ENCODE measurements around the gene SPRR3.

Gene SPRR3

GRCh38 chr1:152982076-152982475, 19.5 kb upstream of the SPRR3 start:
- Histone ChIP-seq H3K27me3 (replicated peaks; ENCODE audit: control insufficient read depth, insufficient read depth, low read length) (peaks cover 2% of the 10 kb centered on the region; the same call in 1 of the 2 replicates), H3K4me3 (replicated peaks; ENCODE audit: low read depth, low read length) (no peak overlapping the region), H3K36me3 (ENCODE audit: control insufficient read depth, insufficient read depth, low read length) (no peaks in the 10 kb centered on the region)
- no peak for TF ChIP-seq CTCF (IDR thresholded peaks at IDR 0.05; ENCODE audit: insufficient read depth, low read length, poor library complexity, severe bottlenecking)
- no peak for DNase-seq (ENCODE audit: extremely low read depth, insufficient read length)

- no peak for DNase-seq (ENCODE audit: extremely low read depth, insufficient read length)
- H3K4me3 ChIP-seq (replicated peaks; ENCODE audit: low read depth, low read length): no peak overlapping the region
- no peak for TF ChIP-seq CTCF (IDR thresholded peaks at IDR 0.05; ENCODE audit: insufficient read depth, low read length, poor library complexity, severe bottlenecking)
- no peaks in the 10 kb centered on the region for H3K36me3 ChIP-seq (ENCODE audit: control insufficient read depth, insufficient read depth, low read length)
- peaks cover 2% of the 10 kb centered on the region; the same call in 1 of the 2 replicates for H3K27me3 ChIP-seq (replicated peaks; ENCODE audit: control insufficient read depth, insufficient read depth, low read length)
Measured at GRCh38 chr1:152983234-152983633, 18.3 kb upstream of the SPRR3 start.

GRCh38 chr1:152983743-152984142, 17.8 kb upstream of the SPRR3 start, which contains the start of gene SPRR1A:
SPRR1A (plus strand) TSS chr1:152984081; CDS start chr1:152985231, 1,150 bp downstream.
- DNase-seq (ENCODE audit: extremely low read depth, insufficient read length): no peak
- Histone ChIP-seq H3K4me3 (replicated peaks; ENCODE audit: low read depth, low read length) (no peak within 1 kb of the TSS), H3K36me3 (ENCODE audit: control insufficient read depth, insufficient read depth, low read length) (no peaks in the 10 kb centered on the region), H3K27me3 (replicated peaks; ENCODE audit: control insufficient read depth, insufficient read depth, low read length) (peaks cover 2% of the 10 kb centered on the region; the same call in 1 of the 2 replicates)
- no peak for TF ChIP-seq CTCF (IDR thresholded peaks at IDR 0.05; ENCODE audit: insufficient read depth, low read length, poor library complexity, severe bottlenecking)

GRCh38 chr1:152986578-152986977, 15.0 kb upstream of the SPRR3 start:
- Histone ChIP-seq H3K4me3 (replicated peaks; ENCODE audit: low read depth, low read length) (no peak overlapping the region), H3K27me3 (replicated peaks; ENCODE audit: control insufficient read depth, insufficient read depth, low read length) (no peaks in the 10 kb centered on the region; the same call in none of the 2 replicates), H3K36me3 (ENCODE audit: control insufficient read depth, insufficient read depth, low read length) (no peaks in the 10 kb centered on the region)
- no peak for DNase-seq (ENCODE audit: extremely low read depth, insufficient read length)
- no peak for TF ChIP-seq CTCF (IDR thresholded peaks at IDR 0.05; ENCODE audit: insufficient read depth, low read length, poor library complexity, severe bottlenecking)

- H3K4me3 ChIP-seq (replicated peaks; ENCODE audit: low read depth, low read length): no peak overlapping the region
- no peak for DNase-seq (ENCODE audit: extremely low read depth, insufficient read length)
- no peak for TF ChIP-seq CTCF (IDR thresholded peaks at IDR 0.05; ENCODE audit: insufficient read depth, low read length, poor library complexity, severe bottlenecking)
- H3K27me3 ChIP-seq (replicated peaks; ENCODE audit: control insufficient read depth, insufficient read depth, low read length): no peaks in the 10 kb centered on the region; the same call in 1 of the 2 replicates
- no peaks in the 10 kb centered on the region for H3K36me3 ChIP-seq (ENCODE audit: control insufficient read depth, insufficient read depth, low read length)
Measured at GRCh38 chr1:152993186-152993585, 8.4 kb upstream of the SPRR3 start.

- peaks cover 2% of the 10 kb centered on the region; the same call in 1 of the 2 replicates for H3K27me3 ChIP-seq (replicated peaks; ENCODE audit: control insufficient read depth, insufficient read depth, low read length)
- no peaks in the 10 kb centered on the region for H3K36me3 ChIP-seq (ENCODE audit: control insufficient read depth, insufficient read depth, low read length)
- no peak overlapping the region for H3K4me3 ChIP-seq (replicated peaks; ENCODE audit: low read depth, low read length)
- TF ChIP-seq CTCF (IDR thresholded peaks at IDR 0.05; ENCODE audit: insufficient read depth, low read length, poor library complexity, severe bottlenecking): no peak
- no peak for DNase-seq (ENCODE audit: extremely low read depth, insufficient read length)
Measured at GRCh38 chr1:152995842-152996241, 5.7 kb upstream of the SPRR3 start.
